Measurements from ENCODE around the gene UCN2.

The UCN2 gene

GRCh38 chr3:48565591-48566400, 2.2 kb upstream of the UCN2 start:
- no peak overlapping the region for H3K4me3 Mint-ChIP-seq
- H3K27ac Mint-ChIP-seq (ENCODE audit: low read depth): no peak overlapping the region
- H3K4me1 Mint-ChIP-seq: peaks cover 6% of the 10 kb centered on the region
- DNase-seq (ENCODE audit: low spot score in 2 of 2) (no peak), ATAC-seq (replicated peaks; ENCODE audit: extremely low read depth, poor library complexity, severe bottlenecking) (no peak)
- H3K27me3 Mint-ChIP-seq: no peaks in the 10 kb centered on the region
- no peaks in the 10 kb centered on the region for H3K9me3 Mint-ChIP-seq
- no peaks in the 10 kb centered on the region for H3K36me3 Mint-ChIP-seq (ENCODE audit: insufficient read depth)

- peaks cover 8% of the 10 kb centered on the region for H3K4me1 Mint-ChIP-seq
- ATAC-seq (replicated peaks; ENCODE audit: extremely low read depth, poor library complexity, severe bottlenecking): no peak
- no peak overlapping the region for H3K27ac Mint-ChIP-seq (ENCODE audit: low read depth)
- no peaks in the 10 kb centered on the region for H3K9me3 Mint-ChIP-seq
- H3K4me3 Mint-ChIP-seq: no peak overlapping the region
- H3K36me3 Mint-ChIP-seq (ENCODE audit: insufficient read depth): no peaks in the 10 kb centered on the region
- H3K27me3 Mint-ChIP-seq: peaks cover under 1% of the 10 kb centered on the region
- no peak for DNase-seq (ENCODE audit: low spot score in 2 of 2)
Observed at GRCh38 chr3:48565186-48565585, 1.6 kb upstream of the UCN2 start.

DNA sequence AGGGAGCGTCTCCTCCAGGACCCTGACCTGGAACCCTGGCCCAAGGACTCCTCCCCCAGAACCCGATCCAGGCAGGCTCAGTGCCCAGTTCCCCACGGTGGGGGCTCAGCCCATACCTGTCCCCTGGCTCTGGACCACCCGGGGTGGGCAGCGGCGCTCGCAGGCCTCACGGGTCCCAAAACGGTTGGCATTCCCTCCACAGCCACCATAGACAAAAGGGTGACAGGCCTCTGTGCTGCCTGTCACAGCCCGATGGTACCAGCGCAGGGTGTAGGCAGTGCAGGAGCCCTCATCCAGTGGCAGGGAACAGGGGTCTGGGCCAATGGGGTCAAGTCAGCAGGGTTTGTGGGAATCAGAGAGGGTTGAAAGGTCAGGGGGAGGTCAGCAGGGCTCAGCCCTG, 1.1 kb upstream of the UCN2 start:
- Mint-ChIP-seq H3K27me3 (peaks cover 6% of the 10 kb centered on the region), H3K4me3 (no peak overlapping the region), H3K4me1 (peaks cover 13% of the 10 kb centered on the region), H3K27ac (ENCODE audit: low read depth) (no peak overlapping the region), H3K36me3 (ENCODE audit: insufficient read depth) (no peaks in the 10 kb centered on the region), H3K9me3 (no peaks in the 10 kb centered on the region)
- DNase-seq (ENCODE audit: low spot score in 2 of 2) (no peak), ATAC-seq (replicated peaks; ENCODE audit: extremely low read depth, poor library complexity, severe bottlenecking) (no peak)

GRCh38 chr3:48564022-48564421, 441 bp upstream of the UCN2 start:
- H3K36me3 Mint-ChIP-seq (ENCODE audit: insufficient read depth): no peaks in the 10 kb centered on the region
- H3K27ac Mint-ChIP-seq (ENCODE audit: low read depth): peak overlapping the region; percentile 32
- no peaks in the 10 kb centered on the region for H3K9me3 Mint-ChIP-seq
- ATAC-seq (replicated peaks; ENCODE audit: extremely low read depth, poor library complexity, severe bottlenecking) (peak; percentile 49), DNase-seq (ENCODE audit: low spot score in 2 of 2) (peak in 1 of 2 donors; percentile 30)
- peaks cover 10% of the 10 kb centered on the region for H3K27me3 Mint-ChIP-seq
- no peak overlapping the region for H3K4me3 Mint-ChIP-seq
- H3K4me1 Mint-ChIP-seq: peaks cover 17% of the 10 kb centered on the region

DNA sequence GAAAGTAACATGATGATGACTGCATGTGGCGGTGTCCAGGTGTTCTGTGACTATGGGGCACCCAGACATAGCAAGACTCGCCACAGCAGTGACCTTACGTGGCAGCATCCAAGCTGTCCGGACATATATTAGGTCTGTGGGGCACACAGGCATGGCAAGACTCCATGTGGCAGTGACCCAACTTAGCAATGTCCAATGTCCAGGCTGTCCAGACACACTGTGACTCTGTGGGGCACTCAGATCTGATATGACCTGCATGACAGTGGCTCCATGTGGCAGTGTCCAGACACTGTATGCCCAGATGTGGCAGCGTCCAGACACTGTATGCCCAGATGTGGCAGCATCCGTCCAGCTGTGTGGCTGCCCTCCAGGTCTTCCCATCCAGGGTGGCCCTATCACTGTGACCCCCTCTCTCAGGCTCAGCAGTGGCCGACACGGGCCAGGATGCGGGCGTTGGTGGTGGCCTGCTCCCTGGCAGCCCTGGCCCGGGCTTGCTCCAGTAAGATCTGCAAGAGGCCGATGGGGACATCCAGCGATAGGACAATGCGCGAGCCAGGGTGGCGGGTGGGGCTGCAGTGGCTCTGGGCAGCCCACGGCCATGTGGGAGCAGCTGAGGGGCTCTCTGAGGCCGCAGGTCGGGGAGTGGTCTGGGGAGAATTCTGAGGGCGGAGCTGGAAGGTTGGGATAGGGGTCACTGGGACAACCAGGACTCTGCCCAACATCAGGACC, 1.1 kb downstream of the UCN2 start:
- H3K36me3 Mint-ChIP-seq (ENCODE audit: insufficient read depth): peaks cover 2% of the 10 kb centered on the region

DNA sequence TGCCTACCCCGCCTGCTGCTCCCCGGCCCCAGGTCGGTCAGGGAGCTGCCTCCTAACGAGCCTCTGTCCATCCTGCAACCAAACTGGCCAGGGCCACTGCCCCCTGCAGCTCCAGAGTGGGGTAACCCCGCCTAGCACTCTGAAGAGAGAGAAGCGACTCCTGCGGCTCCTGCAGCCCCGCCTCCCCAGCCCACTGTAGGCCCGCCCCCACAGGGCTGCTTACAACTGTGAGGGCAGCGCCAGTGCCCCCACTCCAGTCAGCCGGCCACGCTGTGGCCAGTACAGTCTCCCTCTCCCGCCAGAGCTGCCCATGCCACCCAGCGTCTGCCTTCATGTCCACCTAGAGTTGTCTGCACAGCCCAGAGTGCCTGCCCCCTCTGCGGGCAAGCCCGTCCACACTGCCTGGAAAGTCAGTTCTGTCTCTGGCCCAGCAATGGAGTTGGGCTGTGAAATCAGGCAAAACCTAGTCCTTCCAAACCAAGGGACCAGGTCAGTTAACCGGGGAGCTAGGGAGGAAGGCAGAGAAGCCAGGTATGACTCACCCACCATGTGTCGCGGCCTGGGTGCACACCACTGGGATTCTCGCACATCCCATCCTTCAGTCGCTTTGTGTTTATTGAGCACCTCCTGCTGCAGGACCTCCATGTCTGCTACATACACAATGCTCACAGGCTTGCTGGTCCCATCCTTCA, 2.4 kb downstream of the UCN2 start:
- H3K27me3 Mint-ChIP-seq: peaks cover 10% of the 10 kb centered on the region
- no peak for ATAC-seq (replicated peaks; ENCODE audit: extremely low read depth, poor library complexity, severe bottlenecking)
- no peaks in the 10 kb centered on the region for H3K9me3 Mint-ChIP-seq
- no peak overlapping the region for H3K4me3 Mint-ChIP-seq
- no peak overlapping the region for H3K27ac Mint-ChIP-seq (ENCODE audit: low read depth)
- peaks cover 8% of the 10 kb centered on the region for H3K36me3 Mint-ChIP-seq (ENCODE audit: insufficient read depth)
- peaks cover 38% of the 10 kb centered on the region for H3K4me1 Mint-ChIP-seq
- DNase-seq (ENCODE audit: low spot score in 2 of 2): no peak

More for the DNA sequence above, 1.1 kb downstream of the UCN2 start:
- ATAC-seq (replicated peaks; ENCODE audit: extremely low read depth, poor library complexity, severe bottlenecking): no peak
- Mint-ChIP-seq H3K4me1 (peaks cover 28% of the 10 kb centered on the region), H3K4me3 (no peak overlapping the region), H3K27ac (ENCODE audit: low read depth) (peak overlapping the region; percentile 16), H3K9me3 (no peaks in the 10 kb centered on the region), H3K27me3 (peaks cover 10% of the 10 kb centered on the region)
- no peak for DNase-seq (ENCODE audit: low spot score in 2 of 2)

DNA sequence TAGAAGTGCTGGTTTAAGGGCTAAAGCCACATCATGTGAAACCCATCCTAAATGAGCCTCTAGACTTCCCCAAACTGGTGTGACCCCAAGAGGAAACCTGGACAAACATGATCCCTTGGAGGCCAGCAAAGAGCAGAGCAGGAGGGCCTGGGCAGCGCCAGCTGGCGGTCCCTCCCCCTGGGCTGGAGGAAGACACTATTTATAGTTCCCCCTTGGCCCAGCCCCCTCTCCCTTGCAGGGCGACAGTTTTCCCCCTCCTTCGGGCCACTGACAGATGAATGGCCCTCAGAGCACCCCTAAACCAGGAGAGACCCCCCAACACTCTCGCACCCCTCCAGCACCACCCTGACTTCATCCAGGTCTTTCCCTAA, 2.9 kb downstream of the UCN2 start:
- H3K27ac Mint-ChIP-seq (ENCODE audit: low read depth): no peak overlapping the region

GRCh38 chr3:48558493-48559134, 5.0 kb downstream of the UCN2 start:
- no peak for DNase-seq (ENCODE audit: low spot score in 2 of 2)
- Mint-ChIP-seq H3K9me3 (no peaks in the 10 kb centered on the region), H3K4me3 (peak overlapping the region; percentile 87), H3K36me3 (ENCODE audit: insufficient read depth) (peaks cover 8% of the 10 kb centered on the region), H3K27ac (ENCODE audit: low read depth) (peak overlapping the region; percentile 71), H3K4me1 (peaks cover 38% of the 10 kb centered on the region), H3K27me3 (peaks cover 10% of the 10 kb centered on the region)
- ATAC-seq (replicated peaks; ENCODE audit: extremely low read depth, poor library complexity, severe bottlenecking): no peak

More for the DNA sequence above, 2.9 kb downstream of the UCN2 start:
- H3K27me3 Mint-ChIP-seq: peaks cover 10% of the 10 kb centered on the region
- no peaks in the 10 kb centered on the region for H3K9me3 Mint-ChIP-seq
- DNase-seq (ENCODE audit: low spot score in 2 of 2) (no peak), ATAC-seq (replicated peaks; ENCODE audit: extremely low read depth, poor library complexity, severe bottlenecking) (no peak)
- peaks cover 38% of the 10 kb centered on the region for H3K4me1 Mint-ChIP-seq
- H3K36me3 Mint-ChIP-seq (ENCODE audit: insufficient read depth): peaks cover 8% of the 10 kb centered on the region
- H3K4me3 Mint-ChIP-seq: no peak overlapping the region

DNA sequence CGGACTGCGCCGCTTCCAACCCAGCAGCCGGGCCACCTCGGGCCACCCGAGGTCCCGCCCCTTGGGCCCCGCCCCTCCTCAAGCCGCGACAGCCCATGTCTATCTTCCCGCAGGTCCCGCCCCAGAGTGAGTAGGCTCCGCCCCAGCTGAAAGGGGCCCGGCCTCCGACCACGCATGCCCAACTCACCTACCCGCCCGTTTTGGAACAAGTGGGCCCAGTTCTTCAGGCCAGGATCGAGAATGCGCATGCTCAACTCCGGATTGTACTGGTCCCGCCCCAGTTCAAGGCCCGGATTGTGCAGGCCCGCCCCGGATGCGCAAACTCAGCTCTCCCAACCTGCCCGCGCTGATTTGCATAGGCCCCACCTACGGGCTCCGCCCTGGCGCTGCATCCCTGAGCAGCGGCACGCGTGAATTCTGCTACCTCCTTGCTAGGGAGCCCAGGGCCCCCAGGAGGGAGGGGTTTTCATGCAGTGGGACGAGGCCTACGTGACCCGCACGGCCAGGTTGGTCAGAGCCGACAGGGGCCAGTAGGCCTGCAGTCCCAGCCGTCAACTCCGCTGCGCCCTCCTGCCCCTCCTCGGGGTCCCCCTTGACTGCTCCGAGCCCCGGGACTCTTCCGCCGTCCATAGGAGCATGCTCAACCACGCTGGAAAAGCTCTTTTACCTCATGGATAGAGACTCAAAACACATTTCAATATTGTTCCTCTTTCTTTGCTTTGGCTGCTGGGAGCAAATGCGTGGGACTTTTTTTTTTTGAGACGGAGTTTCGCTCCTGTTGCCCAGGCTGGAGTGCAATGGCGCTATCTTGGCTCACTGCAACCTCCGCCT, 6.6 kb downstream of the UCN2 start, which contains the start of gene PFKFB4:
PFKFB4 (minus strand) TSS at position 8 of the 831 bp plus-strand sequence. CDS start 26 bp downstream, outside the sequence.
- DNase-seq (ENCODE audit: low spot score in 2 of 2) (peak; percentile 99 to 100), ATAC-seq (replicated peaks; ENCODE audit: extremely low read depth, poor library complexity, severe bottlenecking) (peak; percentile 92)
- Mint-ChIP-seq H3K27ac (ENCODE audit: low read depth) (peak within 1 kb of the TSS; percentile 88), H3K4me1 (peaks cover 32% of the 10 kb centered on the region), H3K4me3 (peak within 1 kb of the TSS; percentile 87), H3K9me3 (no peaks in the 10 kb centered on the region), H3K27me3 (peaks cover 10% of the 10 kb centered on the region), H3K36me3 (ENCODE audit: insufficient read depth) (peaks cover 8% of the 10 kb centered on the region)

- peak overlapping the region; percentile 88 for H3K27ac Mint-ChIP-seq (ENCODE audit: low read depth)
- peaks cover 8% of the 10 kb centered on the region for H3K36me3 Mint-ChIP-seq (ENCODE audit: insufficient read depth)
- peaks cover 32% of the 10 kb centered on the region for H3K4me1 Mint-ChIP-seq
- ATAC-seq (replicated peaks; ENCODE audit: extremely low read depth, poor library complexity, severe bottlenecking) (no peak), DNase-seq (ENCODE audit: low spot score in 2 of 2) (no peak)
- no peaks in the 10 kb centered on the region for H3K9me3 Mint-ChIP-seq
- H3K4me3 Mint-ChIP-seq: peak overlapping the region; percentile 87
- H3K27me3 Mint-ChIP-seq: peaks cover 10% of the 10 kb centered on the region
Observed at GRCh38 chr3:48555949-48556795, 7.4 kb downstream of the UCN2 start.
